Trophoblast cell (in vitro differentiated cells and primary cell): Measurements from ENCODE around the gene FSTL3.
"Not testable (repeated sequence)": the region's sequence is repeated elsewhere in the genome, so short reads cannot be mapped to it uniquely, and the experiment has no call there.

Experiments used
- DNase-seq, 2 donors: peaks; one replicate each; pipeline ENCODE4 v3.0.0-alpha.2; 2016
- H2AFZ ChIP-seq: 2 replicates; pipeline ENCODE4 v1.6.1; 2013; ENCODE audit warnings: low read length, moderate library complexity, mild to moderate bottlenecking; ENCODE audit not compliant: insufficient read depth, poor library complexity
- H2AK5ac ChIP-seq: 2 replicates; pipeline ENCODE4 v1.6.1; 2013; ENCODE audit warnings: mild to moderate bottlenecking, low read length
- H2BK120ac ChIP-seq: 2 replicates; pipeline ENCODE4 v1.6.1; 2013; ENCODE audit warnings: low read length, mild to moderate bottlenecking, moderate library complexity; ENCODE audit not compliant: insufficient read depth, poor library complexity
- H2BK12ac ChIP-seq: 2 replicates; pipeline ENCODE4 v1.6.1; 2013; ENCODE audit warnings: mild to moderate bottlenecking, low read length, moderate library complexity
- H2BK5ac ChIP-seq: 2 replicates; pipeline ENCODE4 v1.6.1; 2013; ENCODE audit warnings: low read length, low read depth, moderate library complexity, mild to moderate bottlenecking; ENCODE audit not compliant: poor library complexity
- H3K14ac ChIP-seq: 2 replicates; pipeline ENCODE4 v1.6.1; 2013; ENCODE audit warnings: mild to moderate bottlenecking, low read length
- H3K18ac ChIP-seq: 2 replicates; pipeline ENCODE4 v1.6.1; 2013; ENCODE audit warnings: mild to moderate bottlenecking, low read length
- H3K23ac ChIP-seq: 2 replicates; pipeline ENCODE4 v1.6.1; 2013; ENCODE audit warnings: low read length
- H3K27ac ChIP-seq: 2 replicates; pipeline ENCODE4 v1.5.1; 2013; ENCODE audit warnings: low read depth, mild to moderate bottlenecking, inconsistent platforms, low read length, moderate library complexity
- H3K27me3 ChIP-seq: 2 replicates; pipeline ENCODE4 v1.6.1; 2013; ENCODE audit warnings: inconsistent platforms, mild to moderate bottlenecking, low read length, moderate library complexity; ENCODE audit not compliant: insufficient read depth
- H3K36me3 ChIP-seq, 2 experiments: 1 replicate in 1 of 2; 2 replicates in 1 of 2; pipeline ENCODE4 v1.6.1; 2013; ENCODE audit warnings: low read length in 2 of 2, mild to moderate bottlenecking in 2 of 2, moderate library complexity in 1 of 2; ENCODE audit not compliant: insufficient read depth in 2 of 2, control insufficient read depth in 1 of 2
- H3K4ac ChIP-seq: 2 replicates; pipeline ENCODE4 v1.6.1; 2013; ENCODE audit warnings: low read depth, mild to moderate bottlenecking, low read length, moderate library complexity
- H3K4me1 ChIP-seq, 2 experiments: 1 replicate in 1 of 2; 2 replicates in 1 of 2; pipeline ENCODE4 v1.6.1; 2013; ENCODE audit warnings: low read length in 2 of 2, mild to moderate bottlenecking in 2 of 2, moderate library complexity in 1 of 2; ENCODE audit not compliant: insufficient read depth in 2 of 2, control insufficient read depth in 1 of 2
- H3K4me2 ChIP-seq: 2 replicates; pipeline ENCODE4 v1.6.1; 2013; ENCODE audit warnings: inconsistent platforms, mild to moderate bottlenecking, low read length, moderate library complexity
- H3K4me3 ChIP-seq: 2 replicates; pipeline ENCODE4 v1.5.1; 2013; ENCODE audit warnings: mild to moderate bottlenecking, low read depth, low read length, inconsistent platforms
- H3K79me1 ChIP-seq: one replicate; pipeline ENCODE4 v1.6.1; 2013; ENCODE audit warnings: low read length
- H3K79me2 ChIP-seq: 2 replicates; pipeline ENCODE4 v1.6.1; 2013; ENCODE audit warnings: low read length, mild to moderate bottlenecking; ENCODE audit not compliant: control insufficient read depth, insufficient read depth, poor library complexity
- H3K9ac ChIP-seq: 2 replicates; pipeline ENCODE4 v1.6.1; 2013; ENCODE audit warnings: mild to moderate bottlenecking, low read length
- H3K9me3 ChIP-seq: 2 replicates; pipeline ENCODE4 v1.6.1; 2013; ENCODE audit warnings: low read depth, mild to moderate bottlenecking, control low read depth, inconsistent platforms, low read length; ENCODE audit not compliant: insufficient read depth
- H4K12ac ChIP-seq: 2 replicates; pipeline ENCODE4 v1.6.1; 2013; ENCODE audit warnings: low read depth, mild to moderate bottlenecking, low read length, moderate library complexity
- H4K8ac ChIP-seq: 2 replicates; pipeline ENCODE4 v1.6.1; 2013; ENCODE audit warnings: low read depth, mild to moderate bottlenecking, low read length, moderate library complexity
- H4K91ac ChIP-seq: one replicate; pipeline ENCODE4 v1.6.1; 2013; ENCODE audit warnings: low read depth, mild to moderate bottlenecking, low read length, moderate library complexity
- WGBS: extraction: QIAGEN DNeasy Blood & Tissue Kit; methylation state at CpG from one replicate; pipeline ENCODE4 v1.1.7; 2013; ENCODE audit warnings: missing lambda C conversion rate; ENCODE audit not compliant: insufficient read length, insufficient coverage; ENCODE audit errors: extremely low coverage; 5-methylcytosine and 5-hydroxymethylcytosine counted together

The FSTL3 gene

DNA sequence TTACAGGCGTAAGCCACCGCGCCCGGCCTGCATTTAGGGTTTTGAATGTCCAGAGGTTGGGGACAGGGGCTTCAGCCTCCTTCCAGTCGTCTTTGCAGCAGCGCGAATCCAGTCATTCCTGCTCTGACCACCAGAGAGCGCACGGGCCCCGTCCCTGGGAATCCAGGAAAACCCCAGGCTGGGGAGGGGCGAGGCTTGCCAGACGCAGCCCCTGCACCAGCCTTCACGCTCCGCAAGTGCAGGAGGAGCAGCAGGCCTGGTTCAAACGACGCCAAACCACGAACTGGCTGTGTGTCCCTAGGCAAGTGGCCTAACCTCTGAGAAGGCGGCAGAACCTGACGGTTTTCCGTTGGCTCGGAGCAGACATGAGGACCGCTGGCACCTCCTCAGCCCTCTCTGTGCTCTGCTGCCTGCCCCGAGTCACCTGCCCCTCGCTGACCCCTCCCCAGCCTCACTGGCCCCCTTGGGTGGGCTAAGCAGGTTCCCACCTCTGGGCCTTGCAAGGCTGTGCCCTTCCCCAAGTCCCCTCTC, 11.2 kb upstream of the FSTL3 start:
- no peak overlapping the region for H4K91ac ChIP-seq
- H3K79me2 ChIP-seq, result peaks cover 32% of the 10 kb centered on the region
- peak; percentile 92 to 97 for DNase-seq
- H3K18ac ChIP-seq, result no peak overlapping the region
- peaks cover 14% of the 10 kb centered on the region for H3K79me1 ChIP-seq
- peaks cover 9% of the 10 kb centered on the region for H3K9me3 ChIP-seq
- peaks cover 11 to 18% of the 10 kb centered on the region in 2 experiments for H3K4me1 ChIP-seq
- no peak overlapping the region for H3K4me3 ChIP-seq
- peak overlapping the region; percentile 3 for H2AFZ ChIP-seq
- no peak overlapping the region for H4K8ac ChIP-seq
- no peak overlapping the region for H2BK120ac ChIP-seq
- no peak overlapping the region for H3K27ac ChIP-seq
- no peak overlapping the region for H2BK5ac ChIP-seq
- H3K14ac ChIP-seq, result no peak overlapping the region
- no peak overlapping the region for H2AK5ac ChIP-seq
- H4K12ac ChIP-seq, result no peak overlapping the region
- H3K36me3 ChIP-seq, result peaks cover 0 to 9% of the 10 kb centered on the region in 2 experiments
- H3K27me3 ChIP-seq, result no peaks in the 10 kb centered on the region
- H3K4me2 ChIP-seq, result no peak overlapping the region
- H3K23ac ChIP-seq, result no peak overlapping the region
- no CpG with 5 or more reads among the region's 24 CpGs for WGBS
- no peak overlapping the region for H3K4ac ChIP-seq
- no peak overlapping the region for H3K9ac ChIP-seq
- H2BK12ac ChIP-seq, result no peak overlapping the region

DNA sequence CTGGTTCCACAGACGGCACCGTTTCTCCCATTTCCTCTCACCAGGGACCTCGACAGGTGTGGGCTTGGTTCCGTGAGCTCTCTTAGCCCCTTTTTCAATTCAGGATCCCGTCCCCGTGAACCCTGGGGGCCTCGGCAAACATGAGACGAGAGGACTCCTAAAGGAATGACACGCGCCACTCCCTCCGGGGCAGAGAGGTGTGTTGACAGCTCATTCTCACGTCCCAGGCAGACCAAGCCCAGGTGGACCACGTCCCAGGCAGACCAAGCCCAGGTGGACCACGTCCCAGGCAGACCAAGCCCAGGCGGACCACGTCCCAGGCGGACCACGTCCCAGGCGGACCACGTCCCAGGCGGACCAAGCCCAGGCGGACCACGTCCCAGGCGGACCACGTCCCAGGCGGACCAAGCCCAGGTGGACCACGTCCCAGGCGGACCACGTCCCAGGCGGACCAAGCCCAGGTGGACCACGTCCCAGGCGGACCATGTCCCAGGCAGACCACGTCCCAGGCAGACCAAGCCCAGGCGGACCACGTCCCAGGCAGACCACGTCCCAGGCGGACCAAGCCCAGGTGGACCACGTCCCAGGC, 9.1 kb upstream of the FSTL3 start:
- not testable (repeated sequence) for H2BK120ac ChIP-seq, H3K4me3 ChIP-seq, H3K27me3 ChIP-seq, H3K4ac ChIP-seq, H3K4me2 ChIP-seq, H2AFZ ChIP-seq, H2AK5ac ChIP-seq, H3K18ac ChIP-seq, H4K91ac ChIP-seq, H3K36me3 ChIP-seq, H4K8ac ChIP-seq, H2BK5ac ChIP-seq, H3K9ac ChIP-seq, H3K14ac ChIP-seq, H2BK12ac ChIP-seq, H3K4me1 ChIP-seq, H3K23ac ChIP-seq, H4K12ac ChIP-seq, H3K27ac ChIP-seq
- DNase-seq, result peak; percentile 85 to 89
- peaks cover 11% of the 10 kb centered on the region for H3K79me2 ChIP-seq
- peaks cover 10% of the 10 kb centered on the region for H3K9me3 ChIP-seq
- WGBS, result no CpG with 5 or more reads among the region's 38 CpGs
- peaks cover 14% of the 10 kb centered on the region for H3K79me1 ChIP-seq

GRCh38 chr19:668675-669434, 7.3 kb upstream of the FSTL3 start:
- not testable (repeated sequence) for H3K27ac ChIP-seq, H2BK12ac ChIP-seq, H2BK5ac ChIP-seq, H2AK5ac ChIP-seq, H2AFZ ChIP-seq, H3K4ac ChIP-seq, H3K27me3 ChIP-seq, H3K4me2 ChIP-seq, H3K79me2 ChIP-seq, H4K12ac ChIP-seq, H3K9me3 ChIP-seq, H3K4me1 ChIP-seq, H3K23ac ChIP-seq, H3K9ac ChIP-seq, H2BK120ac ChIP-seq, H4K8ac ChIP-seq, H3K4me3 ChIP-seq, H3K79me1 ChIP-seq, H3K36me3 ChIP-seq, H4K91ac ChIP-seq, H3K14ac ChIP-seq, H3K18ac ChIP-seq
- no CpG with 5 or more reads among the region's 12 CpGs for WGBS
- peak; percentile 79 to 94 for DNase-seq

- no peaks in the 10 kb centered on the region for H3K79me1 ChIP-seq
- H3K23ac ChIP-seq, result no peak overlapping the region
- H3K4me2 ChIP-seq, result no peak overlapping the region
- no peaks in the 10 kb centered on the region for H3K36me3 ChIP-seq
- peaks cover 0 to 2% of the 10 kb centered on the region in 2 experiments for H3K4me1 ChIP-seq
- H3K79me2 ChIP-seq, result no peaks in the 10 kb centered on the region
- H4K12ac ChIP-seq, result no peak overlapping the region
- H4K91ac ChIP-seq, result no peak overlapping the region
- no peak overlapping the region for H2AFZ ChIP-seq
- no peaks in the 10 kb centered on the region for H3K27me3 ChIP-seq
- no peak overlapping the region for H4K8ac ChIP-seq
- H3K9ac ChIP-seq, result no peak overlapping the region
- H3K18ac ChIP-seq, result no peak overlapping the region
- no peak overlapping the region for H3K14ac ChIP-seq
- no peak overlapping the region for H3K27ac ChIP-seq
- H3K9me3 ChIP-seq, result peaks cover 8% of the 10 kb centered on the region
- no peak overlapping the region for H2AK5ac ChIP-seq
- peak; percentile 71 to 80 for DNase-seq
- no CpG with 5 or more reads among the region's 9 CpGs for WGBS
- H2BK120ac ChIP-seq, result no peak overlapping the region
- H3K4ac ChIP-seq, result no peak overlapping the region
- no peak overlapping the region for H2BK12ac ChIP-seq
- no peak overlapping the region for H3K4me3 ChIP-seq
- no peak overlapping the region for H2BK5ac ChIP-seq
Measured at GRCh38 chr19:670609-671075, 5.5 kb upstream of the FSTL3 start.
